SKM-1 (cell line): ENCODE results near the gene KRT33B.
"Not testable (repeated sequence)": the region's sequence is repeated elsewhere in the genome, so short reads cannot be mapped to it uniquely, and the experiment has no call there.

Source experiments
- DNase-seq: peaks from one replicate; lab custom pipeline; 2025; ENCODE audit not compliant: unreplicated experiment; lab: John Stamatoyannopoulos, UW

KRT33B gene

DNA sequence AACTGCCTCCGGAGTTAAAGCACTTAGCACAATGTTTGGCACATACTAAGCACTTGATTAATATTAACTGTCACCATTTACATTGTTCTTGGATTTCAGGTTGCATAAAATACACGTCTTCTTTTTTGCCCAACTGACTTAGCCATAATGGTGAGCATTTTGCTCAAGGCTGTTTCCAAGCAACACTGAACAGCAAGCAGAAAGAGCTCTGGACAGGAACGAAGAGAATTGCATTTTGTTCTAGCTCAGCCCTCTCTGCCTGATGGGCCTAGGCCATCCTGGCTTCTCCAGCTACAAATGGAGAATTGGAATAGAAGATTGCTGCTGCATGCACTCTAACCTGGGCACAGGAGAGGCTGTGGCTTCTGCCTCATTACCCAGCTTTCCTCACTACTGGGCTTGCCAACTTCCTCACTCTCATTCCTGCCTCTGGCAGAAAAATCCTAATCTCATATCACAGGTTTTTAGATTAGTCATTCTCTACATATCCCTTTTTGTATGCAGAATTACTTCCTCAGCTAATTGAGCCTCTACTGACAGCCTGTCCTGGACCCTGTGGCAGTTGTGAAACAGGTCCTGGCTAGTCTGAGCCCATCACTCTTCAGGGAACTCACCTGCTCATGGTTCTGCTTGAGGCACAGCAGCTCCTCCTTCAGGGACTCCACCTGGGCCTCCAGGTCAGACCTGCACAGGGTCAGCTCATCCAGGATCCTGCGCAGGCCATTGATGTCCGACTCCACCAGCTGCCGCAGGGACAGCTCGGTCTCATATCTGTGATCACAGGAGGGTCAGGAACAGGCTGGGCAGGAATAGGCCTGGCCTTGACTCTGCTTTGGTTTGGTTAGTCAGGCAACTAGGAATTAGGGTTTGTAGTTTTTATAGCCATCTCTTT is 21.5 kb downstream of the KRT33B start:
- DNase-seq, result no peak

DNA sequence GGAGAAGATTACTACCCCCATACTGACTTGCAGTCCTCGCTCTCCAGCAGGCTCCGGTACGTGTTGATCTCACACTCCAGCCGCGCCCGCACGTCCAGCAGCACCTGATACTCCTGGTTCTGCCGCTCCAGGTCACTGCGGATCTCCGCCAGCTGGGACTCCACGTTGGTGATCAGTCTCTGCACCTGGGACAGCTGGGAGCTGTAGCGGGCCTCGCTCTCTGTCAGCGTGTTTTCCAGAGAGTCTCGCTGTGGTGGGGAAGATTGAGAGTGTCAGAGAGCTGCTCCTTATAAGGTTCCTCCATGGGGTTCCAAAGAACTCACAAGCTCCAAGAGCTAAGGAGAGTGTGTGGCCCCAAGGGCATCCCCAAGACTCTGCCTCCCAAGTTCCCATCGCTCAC is 23.2 kb downstream of the KRT33B start:
- not testable (repeated sequence) for DNase-seq

DNA sequence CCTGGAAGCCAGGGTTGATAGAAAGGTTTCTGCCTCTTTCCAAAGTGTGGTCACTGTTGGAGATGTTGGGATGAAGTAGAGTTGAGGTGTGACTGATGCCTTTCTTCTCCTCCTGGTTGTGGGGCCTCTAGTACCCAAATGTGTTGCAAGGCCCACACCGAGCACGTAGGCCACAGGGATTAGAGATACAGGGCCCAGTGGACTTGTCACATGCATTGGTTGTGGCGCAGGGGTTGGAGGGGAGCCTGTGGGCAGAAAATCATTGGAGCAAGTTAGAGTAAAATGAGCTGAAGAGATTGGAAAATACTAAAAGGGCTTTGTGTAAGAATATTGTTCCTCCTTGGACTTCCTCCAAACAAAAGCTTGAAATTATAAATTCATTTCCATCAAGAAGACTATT is 23.6 kb downstream of the KRT33B start:
- DNase-seq, result no peak

DNA sequence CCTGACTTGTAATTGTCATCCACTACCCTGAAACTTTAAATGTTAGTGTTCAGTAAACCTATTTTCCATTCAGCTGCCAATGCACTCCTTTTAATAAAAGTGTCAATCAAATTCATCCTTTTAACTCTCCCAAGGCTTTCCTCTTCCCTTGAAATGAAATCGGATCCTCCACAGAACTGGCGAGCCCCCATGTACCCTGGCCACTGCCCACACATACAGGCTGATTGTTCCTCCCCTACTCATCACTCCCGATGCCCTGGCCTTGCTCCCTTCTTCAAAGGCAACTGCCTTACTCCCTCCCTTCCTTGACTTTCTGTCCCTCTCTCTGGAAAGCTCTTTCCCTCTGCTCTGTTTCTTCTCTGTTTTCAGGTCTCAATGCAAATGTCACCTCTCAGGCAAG is 26.6 kb downstream of the KRT33B start:
- DNase-seq, result no peak

DNA sequence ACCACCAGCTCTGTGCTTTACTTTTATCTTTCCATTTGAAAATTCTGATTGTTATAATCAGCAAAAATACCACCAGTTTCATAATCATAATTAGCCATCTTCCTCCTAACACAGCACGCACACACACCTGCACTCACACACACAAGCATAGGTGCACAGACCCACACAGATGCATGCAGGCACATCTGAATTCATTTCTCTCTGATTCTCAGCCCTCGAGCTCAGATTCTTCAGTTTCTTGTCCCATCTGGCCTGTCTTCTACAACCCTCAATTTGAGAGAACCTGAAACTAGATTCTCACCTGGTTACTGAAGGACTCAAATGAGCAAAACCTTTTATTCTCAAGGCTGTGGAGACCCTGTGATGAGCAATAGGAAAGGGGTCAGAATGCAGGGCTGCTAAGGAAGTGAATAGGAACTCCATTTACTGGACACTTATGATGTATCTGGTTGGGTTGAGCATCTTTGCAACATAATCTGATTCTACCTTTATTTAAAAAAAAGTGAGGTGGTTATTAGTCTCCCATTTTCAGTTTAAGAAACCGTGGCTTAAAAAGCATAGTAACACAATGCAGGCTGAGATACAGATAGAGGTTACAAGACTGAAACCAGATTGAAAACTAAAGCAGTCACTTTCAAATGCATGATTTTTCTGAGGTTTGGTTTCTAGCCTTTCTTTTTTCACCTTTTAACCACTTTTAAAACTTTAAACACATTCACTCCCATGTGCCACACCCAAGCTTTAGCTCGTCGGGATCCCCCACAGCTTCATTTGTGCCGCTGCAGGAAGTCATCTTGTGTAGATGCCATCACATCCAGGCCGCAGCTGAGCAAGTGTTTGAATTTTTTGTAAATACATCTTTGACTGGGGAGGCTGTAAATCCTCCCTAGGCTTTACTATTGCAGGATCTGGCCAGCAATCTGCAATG is 28.4 kb downstream of the KRT33B start:
- DNase-seq, result no peak

DNA sequence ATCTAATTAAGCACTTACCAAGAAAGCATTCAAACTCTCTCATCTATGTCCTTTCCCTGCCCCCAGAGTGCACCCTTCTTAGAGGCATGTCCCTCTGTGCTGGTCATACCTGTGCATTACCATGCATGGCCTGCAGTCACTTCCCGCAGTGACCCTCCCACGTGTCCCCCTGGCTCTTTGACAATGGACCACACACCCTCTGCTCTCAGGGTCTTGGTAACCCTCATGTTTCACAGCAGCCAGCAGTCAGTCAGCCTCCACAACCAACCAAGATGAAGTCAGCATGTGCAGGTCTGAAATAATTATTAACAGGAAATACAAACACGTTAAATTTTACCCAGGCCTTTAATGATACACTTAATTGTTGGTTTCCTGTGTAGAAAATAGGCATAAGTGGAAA is 29.1 kb downstream of the KRT33B start:
- no peak for DNase-seq

DNA sequence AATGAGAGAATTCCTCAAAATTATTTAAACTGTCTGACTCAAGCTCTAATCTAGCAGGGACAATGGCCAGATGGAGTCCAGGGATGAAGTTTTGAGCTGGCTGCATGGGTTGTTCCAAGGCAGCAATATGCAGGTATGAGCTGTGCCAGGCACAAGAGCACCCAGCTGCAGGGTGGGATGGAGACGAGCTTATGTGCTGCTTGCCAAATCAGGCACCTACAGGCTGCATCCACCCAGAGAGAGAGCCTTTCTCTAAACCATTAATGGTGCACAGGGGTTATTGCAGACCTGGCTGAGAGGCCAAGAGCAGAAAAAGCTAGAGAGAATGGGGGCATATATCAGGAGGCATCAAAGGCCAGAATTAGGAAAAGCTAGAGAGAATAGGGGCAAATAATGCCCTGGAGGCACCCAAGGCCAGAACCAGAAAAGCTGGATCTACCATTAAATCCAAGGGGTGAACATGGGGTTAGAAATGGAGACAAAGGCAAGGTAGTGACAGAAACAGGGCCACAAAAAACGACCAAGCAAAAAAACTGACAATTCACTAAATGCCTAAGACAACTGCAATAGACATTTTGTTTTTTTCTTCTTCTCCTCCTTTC is 29.9 kb downstream of the KRT33B start:
- no peak for DNase-seq

DNA sequence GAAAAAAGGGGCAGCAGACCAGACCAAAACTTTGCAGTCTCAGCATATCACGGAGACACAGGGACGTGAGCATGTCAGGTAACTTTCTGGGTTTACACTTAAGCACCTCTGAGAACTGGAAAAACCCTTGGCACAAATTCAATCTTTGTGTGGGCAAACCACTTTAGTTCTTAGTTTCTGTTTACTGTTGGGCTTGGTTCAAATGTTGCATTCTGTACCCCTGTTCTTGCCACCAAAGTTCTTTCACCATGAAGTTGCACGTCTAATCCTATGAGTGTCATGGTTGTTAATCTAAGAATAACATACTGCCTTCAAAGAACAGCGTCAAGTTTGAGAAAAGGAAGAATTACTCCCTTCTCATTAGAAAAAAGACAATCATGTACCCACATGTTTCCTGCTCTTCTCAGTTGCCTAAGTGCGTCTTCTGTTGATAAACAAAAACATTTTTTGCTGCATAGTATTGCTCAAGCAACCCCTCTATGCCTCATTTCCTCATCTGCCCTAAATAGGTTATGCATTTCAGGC is 30.6 kb downstream of the KRT33B start:
- no peak for DNase-seq

DNA sequence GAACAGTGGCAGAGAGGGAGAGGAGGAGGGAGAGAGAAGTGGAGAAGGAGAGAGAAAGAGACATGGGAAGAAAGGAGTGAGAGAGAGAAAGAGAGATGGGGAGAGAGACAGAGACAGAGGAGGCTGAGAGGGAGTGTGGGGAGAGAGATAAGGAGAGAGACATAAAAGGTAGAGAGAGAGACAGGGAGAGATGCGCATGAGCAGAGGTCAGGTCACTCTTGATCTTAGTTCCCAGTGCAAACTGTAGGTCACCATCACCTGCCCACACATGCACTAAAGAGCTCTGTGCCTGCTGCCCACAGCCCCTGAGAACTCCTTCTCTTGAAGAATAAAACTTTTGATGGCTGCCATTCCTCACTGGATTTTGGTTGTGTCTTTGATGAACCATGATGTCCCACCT is 33.9 kb downstream of the KRT33B start:
- no peak for DNase-seq

DNA sequence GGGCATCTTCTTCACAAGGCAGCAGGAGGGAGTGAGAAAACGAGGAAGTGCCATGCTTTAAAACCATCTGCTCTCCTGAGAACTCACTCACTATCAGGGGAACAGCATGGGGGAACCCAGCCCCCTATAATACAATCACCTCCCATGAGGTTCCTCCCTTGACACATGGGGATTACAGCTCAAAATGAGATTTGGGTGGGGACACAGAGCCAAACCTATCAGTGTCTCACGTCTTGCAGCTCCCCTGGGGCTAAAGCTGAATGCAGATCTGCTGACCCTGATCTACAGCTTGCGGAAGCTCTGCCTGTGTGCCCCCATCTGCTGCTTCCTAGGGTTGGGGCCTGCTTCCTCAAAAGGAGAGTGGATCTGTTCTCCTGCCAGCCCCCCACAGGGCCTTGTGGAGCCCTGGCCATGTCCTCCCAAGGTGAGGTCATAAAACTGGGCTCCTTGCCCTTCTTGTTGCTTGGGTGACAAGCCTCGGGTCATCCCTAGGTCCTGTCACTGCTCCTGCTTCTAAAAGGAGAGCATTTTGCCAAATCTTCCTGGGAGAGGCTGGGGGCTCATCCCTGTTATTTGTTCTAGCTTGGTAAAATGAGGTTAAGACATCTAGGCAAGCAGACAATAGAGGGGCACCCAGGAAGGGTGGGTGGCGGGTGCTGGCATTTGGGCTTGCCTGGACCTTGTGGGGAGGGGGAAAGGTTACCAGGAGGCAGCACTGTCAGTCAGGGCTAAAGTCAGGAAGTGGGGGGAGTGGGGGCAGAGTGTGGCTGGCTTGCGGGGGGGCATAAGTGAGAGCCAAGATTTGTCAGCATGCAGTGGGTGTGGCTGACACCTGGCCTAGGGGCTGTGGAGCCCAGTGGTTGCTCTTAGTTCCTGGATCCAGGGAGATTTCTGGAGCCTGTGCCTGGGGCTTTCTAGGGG is 35.0 kb downstream of the KRT33B start:
- no peak for DNase-seq

DNA sequence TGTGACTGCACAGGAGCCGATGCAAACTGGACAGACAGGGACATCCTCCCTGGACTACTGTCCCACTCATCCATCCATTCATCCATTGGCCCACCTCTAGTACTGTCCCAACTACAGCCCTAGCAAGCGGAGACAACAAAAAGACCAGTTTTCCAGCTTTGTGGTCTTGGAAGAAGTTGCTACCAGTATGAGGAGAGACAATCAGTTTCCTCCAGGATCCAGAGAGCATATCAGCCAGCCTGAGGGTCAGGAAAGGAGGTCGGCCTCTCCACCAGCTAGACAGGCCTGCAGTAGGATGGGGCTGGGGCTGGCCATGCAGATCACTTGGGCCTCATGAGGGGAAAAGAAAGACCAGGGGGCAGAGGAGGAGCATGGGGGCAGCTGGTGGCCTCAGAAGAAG is 35.8 kb downstream of the KRT33B start:
- no peak for DNase-seq

DNA sequence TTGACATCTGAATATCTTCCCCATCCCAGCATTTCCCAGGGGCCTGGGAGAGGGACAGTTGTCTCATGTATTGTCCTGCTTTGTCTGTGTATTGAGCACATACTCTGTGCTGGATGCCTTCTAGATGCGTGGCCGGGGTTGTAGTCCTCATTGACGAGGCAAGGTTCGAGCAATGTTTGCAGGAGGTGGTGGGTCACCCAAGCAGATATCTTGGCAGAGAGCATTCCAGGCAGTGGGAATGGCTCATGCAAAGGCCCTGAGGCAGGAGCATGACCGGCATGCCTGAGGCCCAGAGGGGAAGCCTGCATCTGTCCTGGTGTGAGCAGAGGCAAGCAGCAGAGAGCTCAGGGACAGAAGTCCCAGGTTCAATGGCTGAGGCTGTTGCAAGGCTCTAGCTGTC is 36.5 kb downstream of the KRT33B start:
- DNase-seq, result no peak

DNA sequence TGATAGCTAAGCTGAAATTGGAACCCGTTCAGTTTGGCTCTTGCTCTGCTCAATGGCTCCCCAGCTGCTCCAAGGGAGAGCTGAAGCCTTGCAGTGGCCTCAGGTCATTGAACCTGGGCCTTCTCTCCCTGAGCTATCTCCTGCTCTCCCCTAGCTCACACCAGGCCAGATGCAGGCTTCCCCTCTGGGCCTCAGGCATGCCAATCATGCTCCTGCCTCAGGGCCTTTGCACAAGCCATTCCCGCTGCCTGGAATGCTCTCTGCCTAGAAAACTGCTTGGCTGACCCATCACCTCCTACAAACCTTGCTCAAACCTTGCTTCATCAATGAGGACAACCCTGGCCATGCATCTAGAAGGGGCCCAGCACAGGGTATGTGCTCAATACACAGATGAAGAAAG is 37.4 kb downstream of the KRT33B start:
- DNase-seq, result no peak

DNA sequence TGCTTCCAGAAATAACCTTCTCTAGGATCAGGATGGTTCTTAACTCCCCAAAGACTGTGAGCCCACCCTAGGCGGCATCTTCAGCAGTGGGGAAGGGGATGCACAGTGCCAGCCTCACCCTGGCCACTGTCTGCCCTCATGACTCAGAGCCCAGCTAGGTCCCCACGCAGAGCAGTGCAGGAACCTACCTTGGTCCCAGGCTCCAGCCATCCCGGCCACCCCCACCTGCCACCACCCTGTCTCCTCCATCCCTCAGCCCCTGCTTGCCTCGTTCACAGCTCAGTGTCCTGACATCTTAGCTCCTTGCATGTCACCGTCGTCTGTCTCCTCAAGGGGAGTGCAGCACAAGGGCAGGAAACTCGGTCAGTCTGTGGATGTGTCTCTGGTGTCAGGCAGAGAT is 38.0 kb downstream of the KRT33B start:
- DNase-seq, result no peak

DNA sequence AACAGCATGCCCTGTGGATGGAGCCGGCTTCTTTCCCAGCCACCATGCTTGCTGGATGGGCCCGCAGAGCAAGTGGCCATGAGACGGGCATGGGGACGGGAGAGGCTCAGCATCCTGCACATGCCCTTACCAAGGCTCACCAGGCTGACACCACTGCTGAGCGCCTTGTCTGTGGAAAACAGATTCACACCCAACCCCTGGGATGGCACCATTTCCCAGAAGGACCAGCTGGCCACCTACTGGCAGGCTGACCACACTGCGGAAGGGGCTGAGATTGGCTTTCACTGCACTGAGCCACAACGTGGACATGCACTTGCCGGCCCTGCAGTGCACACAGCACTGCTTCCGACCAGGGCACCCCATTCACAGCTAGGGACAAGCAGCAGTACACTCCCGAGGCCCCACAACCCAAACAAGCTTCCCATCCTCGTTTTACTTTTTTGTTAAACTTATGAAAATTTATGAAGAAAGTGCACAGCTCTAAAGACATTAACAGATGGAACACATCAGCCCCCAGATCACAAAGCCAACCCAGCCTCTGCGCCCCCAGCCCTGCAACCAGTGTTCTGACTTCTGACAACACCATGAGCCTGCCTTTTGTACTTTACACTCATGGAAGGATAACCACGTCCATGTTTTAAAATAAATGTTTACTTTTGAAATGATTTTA is 40.2 kb downstream of the KRT33B start:
- no peak for DNase-seq

DNA sequence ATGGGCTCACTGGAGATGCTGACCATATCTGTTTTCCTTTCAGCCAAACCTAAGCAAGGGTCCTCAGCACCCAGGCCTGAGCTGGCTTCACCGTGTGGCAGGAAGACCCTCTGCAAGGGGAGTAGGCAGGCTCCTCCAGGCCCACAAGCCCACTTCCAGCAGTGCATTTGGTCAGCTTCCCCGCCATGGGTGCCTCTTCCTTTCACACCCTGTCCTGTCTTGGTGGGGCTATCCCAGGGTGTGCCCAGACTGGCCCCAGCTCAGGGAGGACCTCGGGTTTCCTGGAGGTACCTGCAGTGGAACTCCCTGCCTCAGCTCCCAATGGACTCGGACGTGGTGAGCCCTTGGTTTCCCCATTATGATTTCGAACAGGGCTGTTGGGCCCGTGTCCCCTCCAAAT is 41.4 kb downstream of the KRT33B start:
- no peak for DNase-seq

DNA sequence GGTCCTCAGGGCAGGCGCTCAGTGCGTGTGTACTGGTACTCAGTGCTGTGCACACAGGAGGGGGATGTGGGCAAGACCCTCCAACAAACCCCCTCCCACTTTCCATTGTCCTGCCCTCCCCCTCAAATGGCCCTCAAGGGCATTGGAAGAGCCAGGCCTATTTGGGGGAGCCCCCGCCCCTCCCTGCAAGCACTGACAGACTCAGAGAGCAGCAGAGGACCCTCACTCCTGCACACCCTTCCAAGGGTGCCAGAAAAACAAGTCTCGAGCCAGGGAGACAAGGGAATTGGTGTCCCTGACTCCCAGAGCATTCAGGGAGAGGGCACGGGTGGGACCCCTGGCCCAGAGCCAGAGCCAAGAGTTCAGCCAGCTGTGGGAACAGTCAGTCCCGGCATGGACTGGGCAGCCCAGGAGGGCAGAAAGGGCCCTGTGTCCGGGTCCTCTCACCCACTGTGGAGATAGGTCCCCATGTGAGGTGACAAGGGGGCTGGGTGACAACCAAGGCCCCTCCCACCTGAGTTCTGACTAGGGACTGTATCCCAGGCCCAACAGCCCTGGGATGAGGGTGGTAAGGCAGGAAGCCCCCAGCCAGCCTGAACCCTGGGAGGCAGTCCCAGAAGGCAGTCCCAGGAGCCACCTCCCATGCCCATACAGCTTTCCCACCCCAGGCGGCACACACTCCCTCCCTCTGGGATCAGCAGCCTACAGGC is 42.0 kb downstream of the KRT33B start:
- no peak for DNase-seq

DNA sequence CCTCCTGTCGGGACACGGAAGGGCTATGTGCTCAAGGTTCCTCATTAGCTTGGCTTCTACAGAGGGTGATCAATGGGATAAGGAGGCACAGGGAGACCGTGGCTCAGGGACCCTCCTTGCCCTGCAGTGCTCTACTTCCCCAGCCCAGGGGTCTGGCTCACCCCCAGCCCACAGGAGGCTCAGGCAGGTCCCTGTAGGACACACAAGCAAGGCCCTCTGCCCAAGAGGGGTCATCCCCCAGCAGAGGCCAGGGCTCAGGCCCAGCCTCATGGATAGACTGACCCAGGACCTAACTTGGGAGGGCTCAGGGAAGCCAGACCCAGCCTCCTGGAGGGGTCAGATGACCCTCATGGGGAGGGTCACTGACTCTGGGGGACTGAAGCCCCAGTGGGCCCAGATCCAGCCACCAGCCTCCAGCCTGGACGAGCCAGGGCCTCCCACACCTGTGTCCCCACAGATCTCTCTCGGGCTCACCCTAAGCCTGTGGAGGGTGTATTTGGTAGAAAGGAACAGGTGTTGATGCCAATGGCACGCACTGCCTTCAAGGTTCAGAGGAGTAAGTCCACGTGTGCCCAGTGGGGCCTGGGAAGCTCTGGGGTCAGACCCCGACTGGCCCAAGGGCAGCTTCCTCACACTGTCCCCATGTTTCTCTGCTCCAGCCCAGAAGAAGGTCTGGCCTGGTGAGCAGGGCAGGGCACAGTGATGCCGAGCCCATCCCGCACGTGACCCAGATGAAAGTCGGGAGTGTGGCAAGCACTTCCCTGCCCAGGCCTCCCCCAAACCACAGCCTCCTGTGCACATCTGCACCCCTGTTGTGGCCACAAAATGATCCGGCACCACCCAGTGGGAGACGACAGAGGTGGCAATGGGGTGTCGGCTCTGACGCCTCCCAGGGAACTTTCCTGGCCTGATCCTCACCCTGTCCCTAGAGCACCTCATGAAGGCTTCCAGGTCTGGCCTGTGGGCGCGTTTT is 43.2 kb downstream of the KRT33B start:
- DNase-seq, result no peak
